DND-41 (cell line): ENCODE measurements around the gene SLC24A3.

Experiments used
- ATAC-seq: fragments of 200-7000 bp; cut with Tn5 transposase; 3 replicates; pipeline ENCODE4 v1.9.1; 2021; ENCODE audit warnings: low read depth; ENCODE audit not compliant: insufficient read depth
- DNase-seq: peaks from one replicate; pipeline ENCODE4 v3.0.0-alpha.2; 2020
- H2AFZ ChIP-seq: 2 replicates; pipeline ENCODE4 v1.6.0; 2012; ENCODE audit warnings: low read depth, low read length
- H3K27ac ChIP-seq: 2 replicates; pipeline ENCODE4 v1.5.1; 2012; ENCODE audit warnings: low read length, inconsistent platforms
- H3K27me3 ChIP-seq: fragments of 200-600 bp; sonication (generic); 2 replicates; pipeline ENCODE4 v1.6.0; 2012; ENCODE audit warnings: low read length, mild to moderate bottlenecking, inconsistent platforms; ENCODE audit not compliant: insufficient read depth, poor library complexity
- H3K36me3 ChIP-seq: 2 replicates; pipeline ENCODE4 v1.5.1; 2012; ENCODE audit warnings: low read length, inconsistent platforms; ENCODE audit not compliant: insufficient read depth
- H3K4me1 ChIP-seq: 2 replicates; pipeline ENCODE4 v1.5.1; 2012; ENCODE audit warnings: mild to moderate bottlenecking, low read length; ENCODE audit not compliant: insufficient read depth
- H3K4me2 ChIP-seq: 2 replicates; pipeline ENCODE4 v1.6.0; 2012; ENCODE audit warnings: mild to moderate bottlenecking, moderate library complexity, low read length, inconsistent platforms; ENCODE audit not compliant: insufficient read depth
- H3K4me3 ChIP-seq, 2 experiments: fragments of 200-600 bp in 1 of 2; shearing (Covaris generic) in 1 of 2; 2 replicates each; pipeline ENCODE4 v1.5.1; 2012 to 2016; ENCODE audit warnings: inconsistent platforms in 2 of 2, low read length in 2 of 2, mild to moderate bottlenecking in 2 of 2, low read depth in 1 of 2, moderate library complexity in 1 of 2
- H3K79me2 ChIP-seq: 2 replicates; pipeline ENCODE4 v1.6.0; 2012; ENCODE audit warnings: low read length, inconsistent platforms; ENCODE audit not compliant: insufficient read depth
- H3K9ac ChIP-seq: 2 replicates; pipeline ENCODE4 v1.6.0; 2012; ENCODE audit warnings: low read depth, mild to moderate bottlenecking, inconsistent platforms, low read length, moderate library complexity
- H3K9me3 ChIP-seq: 2 replicates; pipeline ENCODE4 v1.5.1; 2012; ENCODE audit warnings: low read length, moderate library complexity, mild to moderate bottlenecking, inconsistent platforms; ENCODE audit not compliant: insufficient read depth, severe bottlenecking
- H4K20me1 ChIP-seq: 2 replicates; pipeline ENCODE4 v1.6.0; 2012; ENCODE audit warnings: low read length; ENCODE audit not compliant: insufficient read depth
- CTCF ChIP-seq: IDR thresholded peaks from 2 replicates; pipeline ENCODE4 v1.5.1; 2012; ENCODE audit warnings: borderline replicate concordance, low read length, moderate library complexity, mild to moderate bottlenecking; ENCODE audit not compliant: poor library complexity, severe bottlenecking; ENCODE audit errors: extremely low read depth
- EZH2 ChIP-seq: IDR thresholded peaks from 3 replicates; pipeline ENCODE4 v1.6.1; 2012; ENCODE audit warnings: borderline replicate concordance, low read depth, mild to moderate bottlenecking, moderate library complexity, low read length, inconsistent platforms; ENCODE audit not compliant: severe bottlenecking

SLC24A3 gene

DNA sequence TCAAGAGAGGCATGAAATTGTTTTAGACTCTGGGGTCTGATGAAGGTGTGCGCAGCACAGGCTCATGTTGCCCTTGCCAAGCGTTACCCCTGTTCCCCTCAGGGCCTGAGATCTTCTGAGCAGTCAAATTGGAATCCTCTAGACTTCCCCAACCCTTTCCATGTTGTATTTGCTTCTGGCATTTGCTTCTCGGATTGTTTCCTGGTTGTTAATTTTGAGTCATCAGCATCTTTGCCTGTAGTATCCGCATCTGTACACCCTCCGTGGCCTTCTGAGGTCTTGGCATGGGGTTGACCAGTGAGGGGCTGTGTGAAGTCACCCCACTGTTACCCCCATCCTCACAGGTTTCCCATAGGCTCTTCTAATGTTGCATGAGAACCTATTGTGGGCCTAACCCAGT, 40.9 kb downstream of the SLC24A3 start:
- TF ChIP-seq EZH2, result no peak
- no peak for TF ChIP-seq CTCF
- no peaks in the 10 kb centered on the region for H3K27me3 ChIP-seq
- no peak overlapping the region for H2AFZ ChIP-seq
- no peak for DNase-seq
- no peak overlapping the region for H3K4me3 ChIP-seq
- no peak for ATAC-seq
- H3K79me2 ChIP-seq, result no peaks in the 10 kb centered on the region
- H4K20me1 ChIP-seq, result no peaks in the 10 kb centered on the region
- H3K4me1 ChIP-seq, result no peaks in the 10 kb centered on the region
- no peaks in the 10 kb centered on the region for H3K9me3 ChIP-seq
- no peak overlapping the region for H3K9ac ChIP-seq
- H3K27ac ChIP-seq, result no peak overlapping the region
- no peak overlapping the region for H3K4me2 ChIP-seq
- H3K36me3 ChIP-seq, result no peaks in the 10 kb centered on the region

GRCh38 chr20:19253916-19254820, 41.7 kb downstream of the SLC24A3 start:
- Histone ChIP-seq H3K27ac (no peak overlapping the region), H4K20me1 (no peaks in the 10 kb centered on the region)
- no peak for ATAC-seq

DNA sequence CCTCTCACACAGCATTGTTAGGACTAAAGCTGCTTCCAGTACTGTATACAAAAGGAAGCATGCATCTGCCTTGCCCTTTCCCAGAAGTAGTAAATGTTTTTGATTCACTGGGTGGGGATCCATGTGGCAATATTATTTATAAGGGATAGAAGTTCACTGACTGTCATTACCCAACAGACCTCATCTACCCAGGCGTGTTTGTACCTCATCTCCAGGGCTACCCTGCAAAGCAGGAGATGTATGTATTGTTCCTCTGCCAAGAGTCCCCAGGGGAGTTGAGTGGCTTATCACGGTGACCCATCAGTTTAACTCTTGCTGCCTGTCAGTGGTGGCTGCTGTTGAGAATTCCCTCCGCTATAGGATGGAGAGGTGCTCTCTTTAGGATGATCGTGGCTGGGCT, 42.5 kb downstream of the SLC24A3 start:
- no peak for TF ChIP-seq CTCF
- TF ChIP-seq EZH2, result no peak
- DNase-seq, result no peak
- ATAC-seq, result no peak

More at GRCh38 chr20:19253916-19254820, 41.7 kb downstream of the SLC24A3 start:
- no peak for TF ChIP-seq EZH2
- TF ChIP-seq CTCF, result no peak
- no peaks in the 10 kb centered on the region for H3K4me1 ChIP-seq
- H3K9me3 ChIP-seq, result no peaks in the 10 kb centered on the region
- H2AFZ ChIP-seq, result no peak overlapping the region
- no peak for DNase-seq
- no peak overlapping the region for H3K4me3 ChIP-seq
- H3K27me3 ChIP-seq, result no peaks in the 10 kb centered on the region
- H3K79me2 ChIP-seq, result no peaks in the 10 kb centered on the region
- H3K36me3 ChIP-seq, result no peaks in the 10 kb centered on the region
- no peak overlapping the region for H3K4me2 ChIP-seq
- no peak overlapping the region for H3K9ac ChIP-seq

More for the DNA sequence above, 42.5 kb downstream of the SLC24A3 start:
- Histone ChIP-seq H4K20me1 (no peaks in the 10 kb centered on the region), H3K36me3 (no peaks in the 10 kb centered on the region), H3K9ac (no peak overlapping the region), H3K27me3 (no peaks in the 10 kb centered on the region), H3K9me3 (no peaks in the 10 kb centered on the region), H2AFZ (no peak overlapping the region), H3K27ac (no peak overlapping the region), H3K4me1 (no peaks in the 10 kb centered on the region), H3K79me2 (no peaks in the 10 kb centered on the region), H3K4me3 (no peak overlapping the region), H3K4me2 (no peak overlapping the region)
